Activated T-cell treated with anti-CD3 and anti-CD28 coated beads, Interleukin-2, amount 50 U/mL, for 48 hours (primary cell): ENCODE results near the gene CYP2U1.
A peak's percentile ranks its signal among the peaks of the same experiment; 100 is the strongest.
"Not testable (repeated sequence)": the region's sequence is repeated elsewhere in the genome, so short reads cannot be mapped to it uniquely, and the experiment has no call there.

Experiments used
- DNase-seq, 2 experiments: peaks; one replicate each; pipeline ENCODE4 v3.0.0-alpha.2; 2020

The CYP2U1 gene

GRCh38 chr4:107922486-107923473 is 8.6 kb upstream of the CYP2U1 start:
- no peak for DNase-seq

- DNase-seq = not testable (repeated sequence)
Observed at GRCh38 chr4:107925713-107926112, 5.6 kb upstream of the CYP2U1 start.

GRCh38 chr4:107926875-107927274 is 4.5 kb upstream of the CYP2U1 start:
- not testable (repeated sequence) for DNase-seq

DNA sequence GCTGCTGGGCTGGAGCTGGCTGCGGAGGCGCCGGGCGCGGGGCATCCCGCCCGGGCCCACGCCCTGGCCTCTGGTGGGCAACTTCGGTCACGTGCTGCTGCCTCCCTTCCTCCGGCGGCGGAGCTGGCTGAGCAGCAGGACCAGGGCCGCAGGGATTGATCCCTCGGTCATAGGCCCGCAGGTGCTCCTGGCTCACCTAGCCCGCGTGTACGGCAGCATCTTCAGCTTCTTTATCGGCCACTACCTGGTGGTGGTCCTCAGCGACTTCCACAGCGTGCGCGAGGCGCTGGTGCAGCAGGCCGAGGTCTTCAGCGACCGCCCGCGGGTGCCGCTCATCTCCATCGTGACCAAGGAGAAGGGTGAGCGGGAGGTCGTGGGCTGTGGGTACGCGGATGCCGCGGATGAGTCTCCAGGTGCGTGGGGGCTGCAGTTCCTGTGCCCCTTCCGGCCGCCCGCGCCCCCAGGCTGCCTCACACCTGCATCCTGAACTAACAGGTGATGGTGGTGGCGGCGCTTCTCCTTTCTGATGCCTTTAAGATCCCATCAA is 499 bp downstream of the CYP2U1 start:
- peak; percentile 51 to 56 for DNase-seq

DNA sequence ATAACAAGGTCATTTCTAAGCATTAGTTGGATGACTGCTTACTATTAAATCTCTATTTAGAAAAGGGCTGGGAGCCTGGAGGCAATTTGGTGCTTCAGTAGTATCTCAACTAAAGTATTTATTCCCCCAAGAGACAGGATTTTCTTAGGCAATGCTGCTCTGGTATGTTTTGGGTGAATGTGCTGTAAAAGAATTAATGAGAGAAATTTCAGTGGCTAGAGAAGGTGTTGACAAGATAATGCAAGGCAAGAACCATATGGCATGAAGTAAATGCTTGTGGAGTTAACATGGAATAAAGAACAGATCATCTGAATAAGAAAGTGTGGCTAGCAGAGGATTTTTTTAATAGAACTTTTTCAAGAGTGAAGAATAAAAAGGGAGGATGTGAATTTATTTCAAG is 3.9 kb downstream of the CYP2U1 start:
- DNase-seq = no peak

GRCh38 chr4:107937040-107937439 is 5.7 kb downstream of the CYP2U1 start:
- DNase-seq = no peak

GRCh38 chr4:107939307-107939706 is 8.0 kb downstream of the CYP2U1 start:
- no peak for DNase-seq

GRCh38 chr4:107945809-107946208 is 14.5 kb downstream of the CYP2U1 start:
- no peak for DNase-seq

GRCh38 chr4:107950746-107951540 is 19.6 kb downstream of the CYP2U1 start:
- DNase-seq = no peak

- DNase-seq = no peak
Observed at GRCh38 chr4:107951551-107951950, 20.2 kb downstream of the CYP2U1 start.

- no peak for DNase-seq
Observed at GRCh38 chr4:107956011-107956410, 24.7 kb downstream of the CYP2U1 start.

GRCh38 chr4:107966903-107967302 is 35.6 kb downstream of the CYP2U1 start:
- DNase-seq = no peak

DNA sequence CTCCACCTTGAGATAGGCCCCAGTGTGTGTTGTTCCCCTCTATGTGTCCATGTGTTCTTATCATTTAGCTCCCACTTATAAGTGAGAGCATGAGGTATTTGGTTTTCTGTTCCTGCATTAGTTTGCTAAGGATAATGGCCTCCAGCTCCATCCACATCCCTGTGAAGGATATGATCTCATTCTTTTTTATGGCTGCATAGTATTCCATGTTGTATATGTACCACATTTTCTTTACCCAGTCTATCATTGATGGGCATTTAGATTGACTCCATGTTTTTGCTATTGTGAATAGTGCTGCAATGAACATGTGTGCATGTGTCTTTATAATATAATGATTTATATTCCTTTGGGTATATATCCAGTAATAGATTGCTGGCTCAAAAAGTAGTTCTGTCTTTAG is 36.2 kb downstream of the CYP2U1 start:
- DNase-seq = not testable (repeated sequence)

- DNase-seq = not testable (repeated sequence)
Observed at GRCh38 chr4:107967921-107968320, 36.6 kb downstream of the CYP2U1 start.

DNA sequence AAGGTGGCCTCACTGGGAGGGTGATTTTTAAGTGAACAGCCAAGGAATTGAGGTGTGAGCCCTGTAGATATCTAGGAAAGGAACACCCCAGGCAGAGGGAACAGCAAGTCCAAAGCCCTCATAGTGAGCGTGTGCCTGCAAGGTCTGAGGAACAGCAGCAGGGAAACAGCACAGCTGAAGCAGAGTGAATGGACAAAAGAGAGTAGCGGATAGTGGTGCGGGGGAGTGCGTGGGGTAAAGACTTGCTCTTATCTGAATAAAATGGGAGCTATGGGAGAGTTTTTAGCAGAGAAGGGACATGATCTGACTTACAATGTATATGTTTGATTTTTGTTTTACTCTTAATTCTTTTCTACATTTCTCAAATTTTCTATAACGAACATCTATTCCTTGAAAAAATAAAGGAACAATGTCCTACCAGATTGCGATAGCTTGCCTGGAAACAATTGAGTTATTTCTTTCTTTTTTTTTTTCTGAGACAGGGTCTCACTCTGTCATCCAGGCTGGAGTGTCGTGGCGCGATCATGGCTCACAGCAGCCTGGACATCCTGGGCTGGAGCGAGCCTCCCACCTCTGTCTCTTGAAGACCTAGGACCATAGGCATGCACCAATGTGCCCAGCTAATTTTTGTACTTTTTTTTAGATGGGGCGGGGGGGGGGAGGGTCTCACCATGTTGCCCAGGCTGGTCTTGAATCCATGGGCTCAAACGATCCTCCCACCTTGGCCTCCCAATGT is 38.9 kb downstream of the CYP2U1 start:
- no peak for DNase-seq

DNA sequence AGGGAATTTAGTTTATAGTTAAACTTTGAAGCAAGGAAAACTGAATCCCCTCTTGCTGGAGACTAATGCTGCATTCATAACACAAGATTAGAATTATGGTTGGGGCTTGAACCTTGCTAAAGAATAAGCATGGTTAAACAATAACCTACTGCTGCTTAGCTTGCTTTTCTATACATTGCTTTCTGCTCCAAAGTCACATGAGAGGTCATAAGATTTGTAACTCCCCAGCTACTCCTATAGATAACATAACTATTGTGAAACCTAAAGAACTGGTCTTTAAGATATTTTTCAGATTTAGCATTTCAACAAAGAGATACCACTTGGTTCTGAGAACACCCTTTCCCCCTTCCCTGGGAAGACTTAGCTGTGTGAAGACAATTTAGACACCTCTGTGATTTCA is 41.3 kb downstream of the CYP2U1 start:
- DNase-seq = no peak

- no peak for DNase-seq
Observed at GRCh38 chr4:107974523-107974922, 43.2 kb downstream of the CYP2U1 start.

GRCh38 chr4:107977482-107977881 is 46.1 kb downstream of the CYP2U1 start:
- no peak for DNase-seq

DNA sequence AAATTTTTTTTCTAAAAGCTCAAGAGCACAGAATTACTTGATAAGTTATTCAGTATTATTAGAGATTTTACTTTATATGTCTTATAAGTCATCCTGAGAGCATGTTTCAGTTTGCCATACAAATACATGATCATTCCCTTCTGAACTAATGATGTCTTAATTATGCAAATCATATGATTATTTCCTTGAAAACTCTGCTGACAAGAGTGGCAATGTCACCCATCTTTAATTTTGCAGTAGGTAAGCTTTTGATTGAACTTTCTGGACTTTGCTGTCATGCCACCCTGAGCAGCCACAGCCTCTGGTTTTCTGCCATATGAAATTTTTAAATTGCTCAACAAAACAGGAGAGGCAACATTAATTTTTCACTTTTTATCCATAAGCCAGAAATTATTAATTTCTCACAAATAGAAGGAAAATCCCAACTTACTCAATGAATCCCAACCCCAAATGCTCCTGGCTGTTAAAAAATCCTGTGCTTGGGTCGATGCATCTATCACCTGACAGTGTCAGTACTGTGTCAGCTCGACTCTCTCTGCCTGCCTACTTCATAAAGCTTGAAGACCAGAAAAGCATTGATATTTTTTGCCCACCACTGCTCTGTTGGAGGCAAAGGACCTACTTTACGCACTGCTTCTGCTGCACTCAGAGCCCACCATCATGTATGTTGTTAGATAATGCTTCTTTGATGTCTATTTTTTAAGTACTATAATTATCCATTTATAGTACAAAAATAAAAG is 46.8 kb downstream of the CYP2U1 start:
- DNase-seq = no peak

- no peak for DNase-seq
Observed at GRCh38 chr4:107978716-107979451, 47.5 kb downstream of the CYP2U1 start.
